Effector memory CD4-positive, alpha-beta T cell (primary cell): ENCODE data around the gene ZNF408.

Experiments
- DNase-seq, 3 donors: peaks; one replicate each; pipeline ENCODE4 v3.0.0-alpha.2; 2020
- H3K27ac ChIP-seq: 2 replicates; pipeline ENCODE4 v1.7.0; 2013; ENCODE audit warnings: mild to moderate bottlenecking, low read length, moderate library complexity; ENCODE audit not compliant: insufficient read depth, poor library complexity, severe bottlenecking
- H3K27me3 ChIP-seq: replicated peaks from 2 replicates; pipeline ENCODE4 v1.7.0; 2013; ENCODE audit warnings: mild to moderate bottlenecking, low read length; ENCODE audit not compliant: insufficient read depth, control insufficient read depth, poor library complexity, severe bottlenecking
- H3K36me3 ChIP-seq: 2 replicates; pipeline ENCODE4 v1.7.0; 2013; ENCODE audit warnings: mild to moderate bottlenecking, low read length, moderate library complexity; ENCODE audit not compliant: control insufficient read depth, insufficient read depth
- H3K4me1 ChIP-seq: 2 replicates; pipeline ENCODE4 v1.7.0; 2013; ENCODE audit warnings: low read length, mild to moderate bottlenecking; ENCODE audit not compliant: control insufficient read depth, insufficient read depth, poor library complexity, severe bottlenecking
- H3K4me3 ChIP-seq: 2 replicates; pipeline ENCODE4 v1.7.0; 2013; ENCODE audit warnings: low read length, low read depth, mild to moderate bottlenecking; ENCODE audit not compliant: insufficient read depth, poor library complexity, severe bottlenecking
- H3K9me3 ChIP-seq: 2 replicates; pipeline ENCODE4 v1.7.0; 2013; ENCODE audit warnings: mild to moderate bottlenecking, low read length, moderate library complexity; ENCODE audit not compliant: control insufficient read depth
- total RNA-seq, 3 donors: gene quantifications; one replicate each; lab custom pipeline; 2026; lab: John Stamatoyannopoulos, UW

The ZNF408 gene
- total RNA-seq = 8.7 to 13.2 (median 9.0) reads per million in 3 donors

DNA sequence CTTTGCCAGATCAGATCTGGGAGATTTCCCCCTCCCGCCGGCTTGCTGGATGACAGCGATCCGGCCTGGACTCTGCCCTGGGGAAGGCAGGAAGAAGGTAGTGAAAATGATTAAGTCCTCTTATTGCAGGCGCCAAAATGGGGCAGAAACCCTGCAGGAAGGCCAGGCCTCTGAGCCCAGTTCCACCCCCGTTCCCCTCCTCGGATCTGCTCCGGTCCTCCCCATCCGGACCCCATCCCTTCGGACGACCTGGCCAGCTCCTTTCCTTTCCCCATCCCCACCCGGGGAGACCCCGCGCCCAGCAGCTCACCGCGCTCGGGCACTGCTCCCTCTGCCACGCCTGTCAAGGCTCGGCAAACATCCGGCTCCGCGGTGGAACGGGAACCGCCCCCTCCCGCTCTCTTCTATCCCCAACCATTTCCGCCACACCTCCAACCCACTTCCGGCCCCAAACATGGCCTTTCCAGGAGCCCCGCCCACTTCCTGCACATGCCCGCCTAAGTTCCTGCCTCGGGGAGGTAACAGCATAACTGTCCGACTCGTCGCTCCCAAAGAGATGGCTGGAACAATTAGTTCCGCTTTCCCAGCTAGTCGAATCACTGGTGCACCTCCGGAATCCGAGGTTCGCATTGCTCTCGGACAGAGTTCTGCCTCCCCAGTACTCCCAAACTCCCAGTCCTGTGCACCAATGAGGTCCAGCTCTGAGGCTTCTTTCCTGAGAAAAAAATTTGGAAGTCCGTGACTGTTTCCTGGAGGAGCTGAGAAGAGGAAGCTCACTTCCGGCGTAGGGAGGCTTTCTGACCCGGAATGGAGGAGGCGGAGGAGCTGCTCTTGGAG, at the start of gene ZNF408, which contains the start of gene ARHGAP1:
Gene ZNF408, plus strand, starts transcription at position 791 of the 837 bp plus-strand sequence. Its CDS starts 17 bp downstream, at position 808.
Gene ARHGAP1, minus strand, starts transcription at position 379 of the 837 bp plus-strand sequence. CDS start 4,512 bp downstream, outside the sequence.
- Histone ChIP-seq H3K9me3 (no peaks in the 10 kb centered on the region), H3K4me1 (peaks cover 27% of the 10 kb centered on the region), H3K4me3 (peak within 1 kb of the TSS; percentile 72), H3K36me3 (peaks cover 38% of the 10 kb centered on the region), H3K27me3 (no peaks in the 10 kb centered on the region), H3K27ac (peak within 1 kb of the TSS; percentile 76)
- DNase-seq = peak; percentile 97 to 99 (median 99)

DNA sequence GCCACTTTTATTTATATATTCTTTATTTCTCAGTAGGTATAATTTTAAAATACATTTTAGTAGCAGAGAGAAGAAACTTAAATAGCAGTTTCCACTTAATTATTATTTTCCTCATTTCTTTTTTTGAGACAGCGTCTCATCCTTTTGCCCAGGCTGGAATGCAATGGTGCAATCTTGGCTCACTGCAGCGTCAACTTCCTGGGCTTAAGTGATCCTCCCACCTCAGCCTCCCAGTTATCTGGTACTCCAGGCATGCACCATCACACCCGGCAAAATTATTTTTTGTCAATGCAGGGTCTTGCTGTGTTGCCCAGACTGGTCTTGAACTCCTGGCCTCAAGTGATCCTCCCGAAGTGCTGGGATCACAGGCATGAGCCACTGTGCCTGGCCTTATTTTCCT, 45.2 kb upstream of the ZNF408 start:
- Histone ChIP-seq H3K9me3 (no peaks in the 10 kb centered on the region), H3K4me1 (no peaks in the 10 kb centered on the region), H3K27ac (no peak overlapping the region), H3K36me3 (peaks cover 76% of the 10 kb centered on the region), H3K27me3 (no peaks in the 10 kb centered on the region), H3K4me3 (no peak overlapping the region)
- no peak for DNase-seq

DNA sequence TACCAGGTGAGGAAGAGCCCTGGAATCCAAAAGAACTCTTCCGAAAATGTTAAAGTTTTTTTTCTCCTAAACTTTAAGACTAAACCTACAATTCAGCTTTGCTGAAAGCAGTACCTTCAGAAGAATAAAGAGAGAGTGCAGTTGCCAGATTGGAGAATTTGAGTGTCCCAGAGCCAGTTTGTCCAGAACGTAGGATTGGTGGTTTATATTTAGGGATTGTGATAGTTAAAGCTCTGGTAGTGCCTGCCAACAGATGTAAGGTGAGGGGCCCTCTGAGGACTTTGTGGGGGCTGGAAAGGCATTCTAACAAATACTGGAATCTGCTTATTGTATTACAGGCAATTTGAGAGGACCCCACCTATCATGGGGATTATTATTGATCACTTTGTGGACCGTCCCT, 43.6 kb upstream of the ZNF408 start:
- no peaks in the 10 kb centered on the region for H3K9me3 ChIP-seq
- H3K27ac ChIP-seq = no peak overlapping the region
- no peak overlapping the region for H3K4me3 ChIP-seq
- DNase-seq = no peak
- no peaks in the 10 kb centered on the region for H3K4me1 ChIP-seq
- H3K36me3 ChIP-seq = peaks cover 74% of the 10 kb centered on the region
- no peaks in the 10 kb centered on the region for H3K27me3 ChIP-seq

DNA sequence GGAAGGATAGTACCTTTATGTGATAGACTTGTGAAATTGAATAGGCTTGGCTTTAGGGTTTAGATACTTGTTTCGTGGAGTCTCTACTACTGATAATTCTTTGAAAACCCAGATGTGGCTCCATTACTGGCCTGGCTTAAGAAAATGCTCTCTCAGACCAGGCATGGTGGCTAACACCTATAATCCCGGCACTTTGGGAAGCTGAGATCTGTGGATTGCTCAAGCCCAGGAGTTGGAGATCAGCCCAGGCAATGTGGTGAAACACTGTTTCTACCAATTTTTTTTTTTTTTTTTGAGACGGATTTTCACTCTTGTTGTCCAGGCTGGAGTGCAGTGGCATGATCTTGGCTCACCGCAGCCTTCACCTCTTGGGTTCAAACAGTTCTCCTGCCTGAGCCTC, 42.6 kb upstream of the ZNF408 start:
- DNase-seq = no peak
- no peak overlapping the region for H3K4me3 ChIP-seq
- no peaks in the 10 kb centered on the region for H3K27me3 ChIP-seq
- no peak overlapping the region for H3K27ac ChIP-seq
- H3K36me3 ChIP-seq = peaks cover 74% of the 10 kb centered on the region
- H3K9me3 ChIP-seq = no peaks in the 10 kb centered on the region
- no peaks in the 10 kb centered on the region for H3K4me1 ChIP-seq

DNA sequence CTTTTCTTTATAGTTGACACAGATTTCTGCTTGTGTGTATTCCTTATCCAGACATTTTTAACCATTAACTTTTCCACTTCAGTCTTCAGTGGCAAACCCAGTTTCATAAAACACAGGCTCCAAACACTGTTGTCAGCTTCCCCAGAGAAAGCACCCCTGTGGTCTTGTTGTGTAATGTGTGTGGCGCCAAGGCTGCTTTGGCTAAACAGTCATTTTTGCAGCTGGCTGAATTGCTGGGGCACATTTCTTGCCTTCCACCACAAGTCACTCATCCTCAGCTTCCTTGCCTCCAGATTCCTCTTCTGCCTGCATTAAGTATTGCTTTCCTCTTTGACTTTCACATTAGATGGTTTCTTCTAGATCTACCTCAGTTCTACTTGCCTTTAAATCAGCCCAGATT, 40.9 kb upstream of the ZNF408 start:
- no peak overlapping the region for H3K4me3 ChIP-seq
- H3K27ac ChIP-seq = no peak overlapping the region
- no peaks in the 10 kb centered on the region for H3K27me3 ChIP-seq
- DNase-seq = no peak
- H3K9me3 ChIP-seq = no peaks in the 10 kb centered on the region
- no peaks in the 10 kb centered on the region for H3K4me1 ChIP-seq
- peaks cover 75% of the 10 kb centered on the region for H3K36me3 ChIP-seq

DNA sequence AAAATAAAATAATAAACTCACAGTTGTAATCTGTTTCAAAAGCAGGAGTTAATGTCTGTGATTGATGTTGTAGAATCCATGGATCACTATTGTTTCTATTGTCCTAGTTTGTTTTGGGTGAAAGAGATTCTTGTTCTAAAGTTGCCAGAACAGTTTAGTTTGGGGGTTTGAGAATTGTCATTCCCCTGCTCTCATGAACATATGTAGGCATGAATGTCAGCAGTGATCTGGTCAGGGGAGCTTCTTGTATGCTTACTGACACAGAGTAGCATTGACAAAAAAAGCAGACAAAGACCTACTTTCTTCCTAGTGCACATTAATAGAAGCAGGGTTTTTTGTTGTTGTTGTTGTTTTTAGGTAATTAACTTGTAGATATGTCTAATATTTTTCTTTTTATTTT, 39.0 kb upstream of the ZNF408 start:
- Histone ChIP-seq H3K27me3 (no peaks in the 10 kb centered on the region), H3K36me3 (peaks cover 73% of the 10 kb centered on the region), H3K27ac (no peak overlapping the region), H3K9me3 (no peaks in the 10 kb centered on the region), H3K4me1 (no peaks in the 10 kb centered on the region), H3K4me3 (no peak overlapping the region)
- no peak for DNase-seq

DNA sequence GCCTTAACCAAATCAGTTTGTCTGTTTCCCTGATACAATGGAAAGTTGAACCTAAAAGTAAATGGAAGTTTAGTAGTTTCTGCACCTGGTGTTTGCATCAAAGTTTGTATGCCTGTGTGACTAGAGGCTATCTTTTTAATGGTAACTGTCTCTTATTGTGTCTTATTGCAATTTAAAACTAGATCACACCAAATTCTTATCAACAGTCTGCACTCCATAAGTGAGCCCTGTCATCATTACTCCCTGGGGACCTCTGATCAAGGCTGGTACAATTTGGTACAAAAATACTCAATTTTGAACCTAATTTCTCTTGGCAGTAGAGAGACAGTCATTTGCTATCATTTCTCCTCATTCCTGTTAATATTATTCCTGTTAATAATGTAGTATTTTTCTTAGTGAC, 38.5 kb upstream of the ZNF408 start:
- Histone ChIP-seq H3K27me3 (no peaks in the 10 kb centered on the region), H3K4me3 (no peak overlapping the region), H3K36me3 (peaks cover 73% of the 10 kb centered on the region), H3K9me3 (no peaks in the 10 kb centered on the region), H3K27ac (no peak overlapping the region), H3K4me1 (no peaks in the 10 kb centered on the region)
- DNase-seq = no peak

DNA sequence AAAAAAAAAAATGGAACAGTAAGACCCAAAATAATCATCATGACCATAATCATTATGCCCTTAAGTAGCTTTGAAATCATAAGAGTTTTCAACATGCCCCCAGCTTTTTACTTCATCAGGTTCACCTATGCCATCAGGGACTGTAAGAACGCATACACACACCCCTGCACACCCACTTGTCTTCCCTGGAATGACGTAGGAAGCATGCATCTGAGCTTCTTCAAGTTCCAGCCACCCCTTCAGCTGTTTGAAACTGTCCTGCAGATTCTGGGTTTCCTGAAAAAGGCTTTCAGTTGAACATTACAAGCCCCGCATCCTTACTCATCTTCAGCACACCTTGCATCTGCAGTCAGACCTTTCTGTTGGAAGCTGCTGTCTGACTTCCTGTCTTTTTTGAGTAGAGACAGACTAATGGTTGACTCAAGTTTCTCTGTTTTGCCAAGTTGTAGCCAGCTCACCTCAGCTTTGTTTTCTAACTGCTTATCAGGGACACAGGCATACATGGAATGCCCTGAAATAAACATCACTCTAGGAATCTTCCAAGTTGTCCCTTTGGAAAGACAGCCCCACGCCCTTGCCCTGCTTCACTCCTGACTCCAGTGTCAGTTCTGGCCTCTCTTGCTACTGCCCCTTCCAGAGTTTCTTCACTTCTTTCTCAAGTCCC, 37.4 kb upstream of the ZNF408 start:
- H3K9me3 ChIP-seq = no peaks in the 10 kb centered on the region
- H3K4me3 ChIP-seq = no peak overlapping the region
- H3K27ac ChIP-seq = no peak overlapping the region
- H3K4me1 ChIP-seq = no peaks in the 10 kb centered on the region
- peaks cover 73% of the 10 kb centered on the region for H3K36me3 ChIP-seq
- DNase-seq = no peak
- no peaks in the 10 kb centered on the region for H3K27me3 ChIP-seq

DNA sequence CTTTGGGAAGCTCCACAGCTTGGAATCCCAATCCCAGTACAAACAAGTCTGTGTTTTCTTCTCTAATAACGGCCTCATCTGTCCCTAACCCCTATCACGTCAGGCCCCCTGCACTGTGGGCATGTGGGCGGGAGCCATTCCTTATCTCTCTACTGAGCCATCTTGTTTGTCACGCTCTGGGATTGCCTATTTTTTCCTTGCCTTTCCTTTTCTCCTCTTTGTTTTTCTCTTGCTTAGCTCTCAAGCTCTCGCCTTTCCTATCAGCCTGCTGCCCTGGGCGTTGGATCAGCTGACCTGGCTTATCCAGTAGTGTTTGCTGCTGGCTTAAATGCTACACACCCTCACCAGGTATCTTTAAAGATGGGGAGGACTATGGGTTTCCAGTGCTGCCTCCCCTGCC, 36.2 kb upstream of the ZNF408 start:
- H3K4me1 ChIP-seq = peaks cover 3% of the 10 kb centered on the region
- peaks cover 73% of the 10 kb centered on the region for H3K36me3 ChIP-seq

DNA sequence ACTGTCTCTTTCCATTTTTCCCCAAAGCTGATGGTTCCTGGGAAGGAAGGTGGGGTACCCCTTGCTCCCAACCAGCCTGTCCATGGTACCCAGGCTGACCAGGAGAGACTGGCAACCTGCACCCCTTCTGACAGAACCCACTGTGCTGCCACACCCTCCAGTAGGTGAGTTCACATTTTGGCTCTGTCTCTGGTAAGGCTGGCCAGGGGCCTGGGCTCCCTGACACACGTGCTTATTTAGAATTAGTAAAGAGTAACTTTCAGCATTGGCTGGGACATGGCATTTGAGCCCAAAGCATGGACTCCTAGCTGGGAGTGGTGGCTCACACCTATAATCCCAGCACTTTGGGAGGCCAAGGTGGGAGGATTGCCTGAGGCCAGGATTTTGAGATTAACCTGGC, 35.5 kb upstream of the ZNF408 start:
- DNase-seq = no peak
- no peak overlapping the region for H3K27ac ChIP-seq
- H3K9me3 ChIP-seq = no peaks in the 10 kb centered on the region
- peaks cover 11% of the 10 kb centered on the region for H3K4me1 ChIP-seq
- peaks cover 72% of the 10 kb centered on the region for H3K36me3 ChIP-seq
- no peak overlapping the region for H3K4me3 ChIP-seq
- no peaks in the 10 kb centered on the region for H3K27me3 ChIP-seq

More for the DNA sequence above, 36.2 kb upstream of the ZNF408 start:
- Histone ChIP-seq H3K27ac (no peak overlapping the region), H3K9me3 (no peaks in the 10 kb centered on the region), H3K27me3 (no peaks in the 10 kb centered on the region), H3K4me3 (no peak overlapping the region)
- DNase-seq = no peak
